GM12878 (cell line): ENCODE data around the gene NUB1. TPM values are rescaled to one million over a fixed set of nuclear protein-coding genes. Genes with fewer than 3 reads are reported as not detected.

ENCODE experiments used
- ATAC-seq: fragments of 200-7000 bp; cut with Tn5 transposase; 3 replicates; pipeline ENCODE4 v1.9.1; 2020; ENCODE audit warnings: mild to moderate bottlenecking, moderate library complexity
- BruUV-seq: library from RNA; stranded (reverse); fragments of 400-500 nt; replicated peaks from 2 replicates; lab custom pipeline; 2021; lab: Mats Ljungman, UMichigan
- CTCF ChIA-PET: fragments of 300-600 bp; sonication (Branson Sonifier 250); formaldehyde crosslinking; extraction: SDS; loops from one replicate; lab custom pipeline; 2021; ENCODE audit warnings: inconsistent platforms; lab: Yijun Ruan, JAX
- POLR2A ChIA-PET: fragments of 350-600 bp; formaldehyde crosslinking; extraction: SDS; loops from one replicate; lab custom pipeline; 2021; ENCODE audit warnings: inconsistent platforms; lab: Charles Lee
- RAD21 ChIA-PET: fragments of 300-600 bp; sonication (Branson Sonifier 250); formaldehyde crosslinking; loops from one replicate; lab custom pipeline; 2023; ENCODE audit warnings: antibody characterized with exemption; ENCODE audit not compliant: unreplicated experiment; lab: Charles Lee
- SMC1A ChIA-PET: fragments of 300-600 bp; sonication (Branson Sonifier 250); formaldehyde crosslinking; loops from one replicate; lab custom pipeline; 2023; ENCODE audit not compliant: unreplicated experiment, uncharacterized antibody; lab: Charles Lee
- DNase-seq: peaks from one replicate; pipeline ENCODE4 v3.0.0-alpha.2; 2011; ENCODE audit warnings: low read depth, low spot score
- FAIRE-seq: peaks from 3 replicates; lab custom pipeline; 2011; peaks lifted over from hg19 to GRCh38; lab: Jason Lieb, UNC
- H2AFZ ChIP-seq: 2 replicates; pipeline ENCODE4 v1.6.0; 2011; ENCODE audit warnings: low read depth, low read length, control low read depth; ENCODE audit not compliant: control insufficient read depth
- H3K27ac ChIP-seq: 2 replicates; pipeline ENCODE4 v1.5.1; 2011; ENCODE audit warnings: control low read depth; ENCODE audit not compliant: control insufficient read depth, insufficient read depth
- H3K27me3 ChIP-seq, 2 experiments: replicated peaks in 1 of 2; 2 replicates each; pipeline versions ENCODE4 v1.6.0 to v1.6.1; 2011; ENCODE audit warnings: low read length in 1 of 2; ENCODE audit not compliant: control insufficient read depth in 2 of 2, insufficient read depth in 2 of 2
- H3K36me3 ChIP-seq, 2 experiments: 2 replicates each; pipeline ENCODE4 v1.5.1; 2011; ENCODE audit warnings: low read length in 1 of 2; ENCODE audit not compliant: control insufficient read depth in 2 of 2, insufficient read depth in 2 of 2
- H3K4me1 ChIP-seq: 2 replicates; pipeline ENCODE4 v1.6.1; 2011; ENCODE audit warnings: mild to moderate bottlenecking, low read length, moderate library complexity, mixed read lengths; ENCODE audit not compliant: control insufficient read depth, insufficient read depth
- H3K4me2 ChIP-seq: 2 replicates; pipeline ENCODE4 v1.6.0; 2011; ENCODE audit warnings: control low read depth; ENCODE audit not compliant: control insufficient read depth, insufficient read depth
- H3K4me3 ChIP-seq: fragments of 200-600 bp; sonication (generic); 2 replicates; pipeline ENCODE4 v1.5.1; 2016
- H3K79me2 ChIP-seq: 2 replicates; pipeline ENCODE4 v1.6.0; 2011; ENCODE audit warnings: low read length; ENCODE audit not compliant: control insufficient read depth, insufficient read depth
- H3K9ac ChIP-seq: 2 replicates; pipeline ENCODE4 v1.8.0; 2011; ENCODE audit warnings: low read length, control low read depth, mixed read lengths; ENCODE audit not compliant: control insufficient read depth, insufficient read depth
- H3K9me3 ChIP-seq: replicated peaks from 3 replicates; pipeline ENCODE4 v1.5.1; 2011; ENCODE audit warnings: mild to moderate bottlenecking, low read length; ENCODE audit not compliant: control insufficient read depth, insufficient read depth
- H4K20me1 ChIP-seq: 2 replicates; pipeline ENCODE4 v1.6.0; 2011; ENCODE audit not compliant: control insufficient read depth, insufficient read depth
- BCL11A ChIP-seq: IDR thresholded peaks from 2 replicates; pipeline ENCODE4 v1.6.1; 2011; ENCODE audit warnings: low read depth, low read length
- E2F4 ChIP-seq: IDR thresholded peaks from 2 replicates; pipeline ENCODE4 v1.6.1; 2012; ENCODE audit warnings: low read depth, low read length, improper control_type of control experiment
- EZH2 ChIP-seq: IDR thresholded peaks from 2 replicates; pipeline ENCODE4 v1.6.1; 2012; ENCODE audit warnings: low read depth, mild to moderate bottlenecking, control low read depth, inconsistent platforms, low read length, borderline replicate concordance; ENCODE audit not compliant: control insufficient read depth
- GATAD2B ChIP-seq: fragments of 450-650 bp; conservative IDR thresholded peaks from 2 replicates; pipeline ENCODE4 v1.6.1; 2017; ENCODE audit warnings: low read depth, mild to moderate bottlenecking, moderate library complexity
- IKZF2 ChIP-seq, 2 experiments: fragments of 450-650 bp; IDR thresholded peaks; 2 replicates each; pipeline ENCODE4 v1.6.1; 2017; ENCODE audit warnings: mild to moderate bottlenecking in 2 of 2, moderate library complexity in 2 of 2
- MTA2 ChIP-seq: fragments of 450-650 bp; IDR thresholded peaks from 2 replicates; pipeline ENCODE4 v1.6.1; 2016; ENCODE audit warnings: low read depth, mild to moderate bottlenecking, moderate library complexity
- NFXL1 ChIP-seq: fragments of 450-650 bp; IDR thresholded peaks from 2 replicates; pipeline ENCODE4 v1.6.1; 2017; ENCODE audit warnings: antibody characterized with exemption, mild to moderate bottlenecking, borderline replicate concordance
- NR2F1 ChIP-seq: fragments of 450-650 bp; conservative IDR thresholded peaks from 2 replicates; pipeline ENCODE4 v1.6.1; 2017; ENCODE audit warnings: mild to moderate bottlenecking
- RELB ChIP-seq: fragments of 450-650 bp; IDR thresholded peaks from 2 replicates; pipeline ENCODE4 v1.6.1; 2017; ENCODE audit warnings: low read depth, mild to moderate bottlenecking, moderate library complexity
- REST ChIP-seq: IDR thresholded peaks from 2 replicates; pipeline ENCODE4 v1.6.1; 2012; ENCODE audit warnings: mild to moderate bottlenecking, low read depth, low read length
- RUNX3 ChIP-seq: IDR thresholded peaks from 2 replicates; pipeline ENCODE4 v1.6.1; 2012; ENCODE audit warnings: low read length, inconsistent platforms
- SMAD1 ChIP-seq: fragments of 450-650 bp; IDR thresholded peaks from 2 replicates; pipeline ENCODE4 v1.6.1; 2018; ENCODE audit warnings: mild to moderate bottlenecking, low read depth; ENCODE audit not compliant: partially characterized antibody
- SRF ChIP-seq, 2 experiments: IDR thresholded peaks; 2 replicates each; pipeline ENCODE4 v1.6.1; 2011; ENCODE audit warnings: low read depth in 2 of 2, low read length in 2 of 2, mild to moderate bottlenecking in 1 of 2, moderate library complexity in 1 of 2
- ZBTB11 ChIP-seq: fragments of 450-650 bp; formaldehyde crosslinking; IDR thresholded peaks from 2 replicates; pipeline ENCODE4 v1.5.0; 2022; ENCODE audit warnings: mild to moderate bottlenecking, missing genetic modification characterization
- ZNF217 ChIP-seq: fragments of 450-650 bp; IDR thresholded peaks from 2 replicates; pipeline ENCODE4 v1.6.1; 2017; ENCODE audit warnings: antibody characterized with exemption, mild to moderate bottlenecking
- WGBS: methylation state at CpG from one replicate; pipeline ENCODE4 v1.1.6; 2016; ENCODE audit warnings: low lambda C conversion rate; ENCODE audit not compliant: insufficient replicate concordance, insufficient coverage; ENCODE audit errors: missing lambda C conversion rate; 5-methylcytosine and 5-hydroxymethylcytosine counted together
- in situ Hi-C: fragments of 300-500 bp; cut with MboI; formaldehyde crosslinking; loops from 9 replicates; pipeline ENCODE4 v1.14.3; 2018; ENCODE audit warnings: mixed read lengths
- intact Hi-C: fragments of 100-400 bp; cut with micrococcal nuclease; formaldehyde crosslinking; loops from one replicate; pipeline ENCODE4 v1.14.2; 2022; ENCODE audit not compliant: unreplicated experiment
- polyA plus RNA-seq, 11 experiments: library from polyadenylated mRNA; depleted of rRNA in 4 of 11; unstranded in 6 of 11; stranded (reverse) in 5 of 11; fragments of >200 nt; fragmentation: Nextera tagmentation in 4 of 11; fragmentation: Illumina TruSeq in 1 of 11; extraction: Ambion mirVana in 4 of 11; extraction: Trizol in 1 of 11; gene quantifications; 1 replicate in 1 of 11; 2 replicates in 10 of 11; pipeline versions ENCODE4 v1.2.1 to v1.2.3, GENCODE V29; 2011 to 2016; ENCODE audit warnings: inconsistent platforms in 2 of 11, missing spikeins in 2 of 11, low read depth in 1 of 11
- total RNA-seq, 4 experiments: library from RNA; depleted of rRNA in 3 of 4; stranded (reverse); fragments of >200 nt in 3 of 4; fragmentation: Illumina TruSeq in 1 of 4; extraction: Trizol in 1 of 4; gene quantifications; 2 replicates each; pipeline versions ENCODE4 v1.2.1 to v1.2.3, GENCODE V29; 2013 to 2021

NUB1 gene
- total and polyA plus RNA-seq, 10 of the 15 experiments (the other 5 are each of a cell fraction or from before 2014, with no cell fraction given), result 24.1 to 102 (median 49.0) TPM

DNA sequence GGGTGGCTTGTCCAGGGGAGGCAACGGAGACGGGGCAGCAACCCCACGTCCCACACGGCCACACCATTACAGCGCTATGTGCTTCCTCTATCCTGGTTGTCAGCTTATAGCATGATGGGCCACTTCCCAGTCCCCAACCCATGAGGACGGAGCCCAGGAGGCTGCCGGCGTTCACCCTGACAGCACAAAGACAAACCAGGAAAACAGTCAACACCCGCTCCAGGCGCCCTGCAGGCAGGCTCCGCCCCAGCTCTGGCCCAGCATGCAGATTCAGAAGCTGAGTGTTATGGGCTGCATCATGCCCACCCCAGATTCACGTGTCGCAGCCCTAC lies 53.4 kb downstream of the NUB1 start:
- BruUV-seq, result no TSS peak
- no peak for FAIRE-seq
- WGBS, result 47% methylated on average over 13 of the region's 13 CpGs
- no peaks in the 10 kb centered on the region for H3K36me3 ChIP-seq
- intact Hi-C loops, result no loop called here
- SMC1A ChIA-PET, result no interaction called here
- no peaks in the 10 kb centered on the region for H4K20me1 ChIP-seq
- H3K27ac ChIP-seq, result no peak overlapping the region
- H3K4me2 ChIP-seq, result no peak overlapping the region
- in situ Hi-C loops, result no loop called here
- no peak for ATAC-seq
- no peaks in the 10 kb centered on the region; a peak in 1 of 4 replicates for H3K27me3 ChIP-seq
- H3K79me2 ChIP-seq, result no peaks in the 10 kb centered on the region
- no peak overlapping the region for H3K4me3 ChIP-seq
- no peaks in the 10 kb centered on the region; the same call in 2 of the 3 replicates for H3K9me3 ChIP-seq
- CTCF ChIA-PET, result no interaction called here
- H3K9ac ChIP-seq, result no peak overlapping the region
- RAD21 ChIA-PET, result no interaction called here
- H3K4me1 ChIP-seq, result peaks cover 2% of the 10 kb centered on the region
- no peak overlapping the region for H2AFZ ChIP-seq
- POLR2A ChIA-PET, result no interaction called here
- DNase-seq, result no peak
- no peak for TF ChIP-seq NR2F1
- TF ChIP-seq REST, result no peak
- no peak for TF ChIP-seq SMAD1
- TF ChIP-seq NFXL1, result no peak
- TF ChIP-seq ZBTB11 (CRISPR knock-in tag), result no peak
- TF ChIP-seq SRF (IDR thresholded peaks at IDR 0.05; ENCODE audit: low read depth in 2 of 2, low read length in 2 of 2), result no peak
- TF ChIP-seq RUNX3, result no peak
- no peak for TF ChIP-seq MTA2
- TF ChIP-seq E2F4, result no peak
- TF ChIP-seq IKZF2 (IDR thresholded peaks at IDR 0.05), result no peak
- TF ChIP-seq RELB, result no peak
- TF ChIP-seq ZNF217, result no peak
- no peak for TF ChIP-seq BCL11A
- no peak for TF ChIP-seq GATAD2B
- TF ChIP-seq EZH2, result no peak
